HL-60 (cell line): ENCODE data around the gene SHROOM1.

ENCODE experiments used
- DNase-seq, 2 experiments: peaks; one replicate each; pipeline ENCODE4 v3.0.0-alpha.2; 2010 to 2020; ENCODE audit warnings: low read depth in 1 of 2, low spot score in 1 of 2
- H3K27ac ChIP-seq: fragments of 250-450 bp; sonication (Bioruptor Pico); replicated peaks from 2 replicates; pipeline ENCODE4 v1.5.1; 2020; ENCODE audit warnings: mild to moderate bottlenecking, moderate library complexity
- H3K27me3 ChIP-seq: fragments of 250-450 bp; sonication (Bioruptor Pico); 2 replicates; pipeline ENCODE4 v1.5.1; 2021; ENCODE audit warnings: mild to moderate bottlenecking, moderate library complexity; ENCODE audit not compliant: insufficient read depth, poor library complexity, severe bottlenecking
- H3K4me3 ChIP-seq: replicated peaks from 2 replicates; pipeline ENCODE4 v1.5.1; 2011; ENCODE audit warnings: mild to moderate bottlenecking, control low read depth, low read length; ENCODE audit not compliant: insufficient read depth
- GABPA ChIP-seq: IDR thresholded peaks from 2 replicates; pipeline ENCODE4 v1.6.1; 2012; ENCODE audit warnings: low read depth
- POLR2AphosphoS5 ChIP-seq: IDR thresholded peaks from 2 replicates; pipeline ENCODE4 v1.6.1; 2012; ENCODE audit warnings: low read depth
- SPI1 ChIP-seq: IDR thresholded peaks from 2 replicates; pipeline ENCODE4 v1.6.1; 2012; ENCODE audit warnings: low read depth, mild to moderate bottlenecking, borderline replicate concordance
- TF ChIP-seq, protein P1 (sequence below): IDR thresholded peaks from 2 replicates; pipeline ENCODE4 v1.6.1; 2012; ENCODE audit warnings: low read depth; ENCODE audit not compliant: insufficient replicate concordance
- TF ChIP-seq, protein P2 (sequence below): IDR thresholded peaks from one replicate; pipeline ENCODE4 v1.5.1; 2011; ENCODE audit warnings: low read length, control low read depth, inconsistent platforms; ENCODE audit not compliant: insufficient read depth

Gene SHROOM1

DNA sequence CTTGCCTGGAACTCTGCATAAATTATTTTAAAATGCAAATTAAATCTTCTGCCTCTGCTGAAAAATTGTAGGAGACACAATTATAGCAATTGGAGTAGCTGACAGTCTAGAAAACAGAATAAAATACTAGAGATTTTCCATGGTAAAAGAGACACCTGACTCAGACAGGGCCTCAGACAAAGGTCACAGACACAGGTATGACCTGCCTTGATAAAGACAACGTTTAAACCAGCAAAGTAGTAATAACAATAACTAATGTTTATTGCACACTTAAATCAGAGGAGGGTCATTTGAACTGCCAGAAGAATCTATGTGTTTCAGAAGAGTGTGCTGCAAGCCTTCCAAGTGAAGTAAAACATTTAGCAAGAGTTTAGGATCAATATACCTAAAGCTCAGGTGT is 13.4 kb downstream of the SHROOM1 start:
- H3K4me3 ChIP-seq: no peak overlapping the region
- no peak for TF ChIP-seq POLR2AphosphoS5
- TF ChIP-seq, protein P1, sequence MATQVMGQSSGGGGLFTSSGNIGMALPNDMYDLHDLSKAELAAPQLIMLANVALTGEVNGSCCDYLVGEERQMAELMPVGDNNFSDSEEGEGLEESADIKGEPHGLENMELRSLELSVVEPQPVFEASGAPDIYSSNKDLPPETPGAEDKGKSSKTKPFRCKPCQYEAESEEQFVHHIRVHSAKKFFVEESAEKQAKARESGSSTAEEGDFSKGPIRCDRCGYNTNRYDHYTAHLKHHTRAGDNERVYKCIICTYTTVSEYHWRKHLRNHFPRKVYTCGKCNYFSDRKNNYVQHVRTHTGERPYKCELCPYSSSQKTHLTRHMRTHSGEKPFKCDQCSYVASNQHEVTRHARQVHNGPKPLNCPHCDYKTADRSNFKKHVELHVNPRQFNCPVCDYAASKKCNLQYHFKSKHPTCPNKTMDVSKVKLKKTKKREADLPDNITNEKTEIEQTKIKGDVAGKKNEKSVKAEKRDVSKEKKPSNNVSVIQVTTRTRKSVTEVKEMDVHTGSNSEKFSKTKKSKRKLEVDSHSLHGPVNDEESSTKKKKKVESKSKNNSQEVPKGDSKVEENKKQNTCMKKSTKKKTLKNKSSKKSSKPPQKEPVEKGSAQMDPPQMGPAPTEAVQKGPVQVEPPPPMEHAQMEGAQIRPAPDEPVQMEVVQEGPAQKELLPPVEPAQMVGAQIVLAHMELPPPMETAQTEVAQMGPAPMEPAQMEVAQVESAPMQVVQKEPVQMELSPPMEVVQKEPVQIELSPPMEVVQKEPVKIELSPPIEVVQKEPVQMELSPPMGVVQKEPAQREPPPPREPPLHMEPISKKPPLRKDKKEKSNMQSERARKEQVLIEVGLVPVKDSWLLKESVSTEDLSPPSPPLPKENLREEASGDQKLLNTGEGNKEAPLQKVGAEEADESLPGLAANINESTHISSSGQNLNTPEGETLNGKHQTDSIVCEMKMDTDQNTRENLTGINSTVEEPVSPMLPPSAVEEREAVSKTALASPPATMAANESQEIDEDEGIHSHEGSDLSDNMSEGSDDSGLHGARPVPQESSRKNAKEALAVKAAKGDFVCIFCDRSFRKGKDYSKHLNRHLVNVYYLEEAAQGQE: no peak
- no peak for TF ChIP-seq GABPA
- peaks cover 2% of the 10 kb centered on the region for H3K27me3 ChIP-seq
- no peak overlapping the region for H3K27ac ChIP-seq
- DNase-seq: no peak

DNA sequence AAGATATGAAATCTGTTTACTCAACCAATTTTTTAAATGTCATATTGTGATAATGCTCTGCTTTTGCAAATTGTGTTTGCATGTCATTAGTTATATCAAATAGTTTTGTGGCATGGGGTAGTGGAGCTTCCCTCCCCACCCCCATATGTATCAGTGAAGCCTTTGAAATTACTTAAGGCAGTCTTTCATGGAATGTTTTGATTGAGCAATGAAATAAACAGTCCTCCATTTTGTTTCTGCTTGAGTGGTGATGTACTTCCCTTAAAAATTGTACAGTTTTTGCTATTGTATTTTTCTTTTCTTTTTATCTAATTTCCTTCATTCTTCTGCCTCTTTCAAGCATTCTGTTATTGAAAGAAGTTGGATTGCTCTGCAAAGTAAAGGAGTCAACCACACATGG is 13.9 kb downstream of the SHROOM1 start:
- TF ChIP-seq SPI1 (no peak), POLR2AphosphoS5 (no peak)
- H3K27me3 ChIP-seq: peaks cover 2% of the 10 kb centered on the region
- H3K27ac ChIP-seq: no peak overlapping the region
- no peak for DNase-seq
- H3K4me3 ChIP-seq: no peak overlapping the region

DNA sequence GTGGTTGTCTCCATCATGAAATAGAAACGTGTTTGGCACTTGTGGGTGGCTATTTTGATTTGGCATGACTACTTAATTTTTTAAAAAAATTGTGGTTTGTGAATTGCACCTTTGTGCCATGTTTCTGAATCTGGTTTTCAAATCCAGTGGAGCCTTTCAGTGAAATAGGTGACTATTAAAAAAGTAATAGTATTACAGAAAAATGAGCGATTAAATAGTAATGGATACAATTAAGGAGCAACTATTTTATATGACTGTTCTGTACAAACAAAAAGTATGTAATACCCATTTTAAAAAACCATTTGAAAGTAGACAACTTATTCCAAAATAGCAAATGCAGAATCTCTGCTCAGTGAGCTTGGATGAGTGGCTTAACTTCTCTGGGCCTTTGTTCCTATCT is 14.4 kb downstream of the SHROOM1 start:
- DNase-seq: no peak
- Histone ChIP-seq H3K27me3 (peaks cover 2% of the 10 kb centered on the region), H3K4me3 (no peak overlapping the region), H3K27ac (no peak overlapping the region)
- TF ChIP-seq POLR2AphosphoS5 (no peak), SPI1 (no peak)
- TF ChIP-seq, protein P2, sequence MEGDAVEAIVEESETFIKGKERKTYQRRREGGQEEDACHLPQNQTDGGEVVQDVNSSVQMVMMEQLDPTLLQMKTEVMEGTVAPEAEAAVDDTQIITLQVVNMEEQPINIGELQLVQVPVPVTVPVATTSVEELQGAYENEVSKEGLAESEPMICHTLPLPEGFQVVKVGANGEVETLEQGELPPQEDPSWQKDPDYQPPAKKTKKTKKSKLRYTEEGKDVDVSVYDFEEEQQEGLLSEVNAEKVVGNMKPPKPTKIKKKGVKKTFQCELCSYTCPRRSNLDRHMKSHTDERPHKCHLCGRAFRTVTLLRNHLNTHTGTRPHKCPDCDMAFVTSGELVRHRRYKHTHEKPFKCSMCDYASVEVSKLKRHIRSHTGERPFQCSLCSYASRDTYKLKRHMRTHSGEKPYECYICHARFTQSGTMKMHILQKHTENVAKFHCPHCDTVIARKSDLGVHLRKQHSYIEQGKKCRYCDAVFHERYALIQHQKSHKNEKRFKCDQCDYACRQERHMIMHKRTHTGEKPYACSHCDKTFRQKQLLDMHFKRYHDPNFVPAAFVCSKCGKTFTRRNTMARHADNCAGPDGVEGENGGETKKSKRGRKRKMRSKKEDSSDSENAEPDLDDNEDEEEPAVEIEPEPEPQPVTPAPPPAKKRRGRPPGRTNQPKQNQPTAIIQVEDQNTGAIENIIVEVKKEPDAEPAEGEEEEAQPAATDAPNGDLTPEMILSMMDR: no peak

DNA sequence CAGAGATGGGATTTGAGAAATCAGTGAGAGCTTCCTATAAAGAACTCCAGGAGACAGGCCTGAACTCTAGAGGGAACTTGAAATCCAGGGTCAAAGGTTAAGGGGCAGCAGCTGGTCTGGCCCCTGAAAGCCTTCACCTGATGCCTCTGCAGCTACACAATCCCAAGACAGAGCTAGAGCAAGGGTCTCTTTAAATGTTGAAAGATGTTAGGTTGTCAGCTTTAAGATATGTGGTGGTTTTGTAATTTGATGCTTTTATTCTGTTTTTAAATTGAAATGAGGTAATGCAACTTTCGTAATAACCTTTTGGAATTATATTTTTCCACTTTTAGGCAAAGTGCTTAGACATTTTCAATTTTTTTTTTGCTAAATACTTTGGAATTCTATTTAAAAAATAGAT is 15.0 kb downstream of the SHROOM1 start:
- H3K27ac ChIP-seq: no peak overlapping the region
- no peak overlapping the region for H3K4me3 ChIP-seq
- no peak for TF ChIP-seq SPI1
- TF ChIP-seq, protein P2: no peak
- no peak for TF ChIP-seq GABPA
- TF ChIP-seq, protein P1: no peak
- no peak for TF ChIP-seq POLR2AphosphoS5
- peaks cover 2% of the 10 kb centered on the region for H3K27me3 ChIP-seq
- DNase-seq: no peak

DNA sequence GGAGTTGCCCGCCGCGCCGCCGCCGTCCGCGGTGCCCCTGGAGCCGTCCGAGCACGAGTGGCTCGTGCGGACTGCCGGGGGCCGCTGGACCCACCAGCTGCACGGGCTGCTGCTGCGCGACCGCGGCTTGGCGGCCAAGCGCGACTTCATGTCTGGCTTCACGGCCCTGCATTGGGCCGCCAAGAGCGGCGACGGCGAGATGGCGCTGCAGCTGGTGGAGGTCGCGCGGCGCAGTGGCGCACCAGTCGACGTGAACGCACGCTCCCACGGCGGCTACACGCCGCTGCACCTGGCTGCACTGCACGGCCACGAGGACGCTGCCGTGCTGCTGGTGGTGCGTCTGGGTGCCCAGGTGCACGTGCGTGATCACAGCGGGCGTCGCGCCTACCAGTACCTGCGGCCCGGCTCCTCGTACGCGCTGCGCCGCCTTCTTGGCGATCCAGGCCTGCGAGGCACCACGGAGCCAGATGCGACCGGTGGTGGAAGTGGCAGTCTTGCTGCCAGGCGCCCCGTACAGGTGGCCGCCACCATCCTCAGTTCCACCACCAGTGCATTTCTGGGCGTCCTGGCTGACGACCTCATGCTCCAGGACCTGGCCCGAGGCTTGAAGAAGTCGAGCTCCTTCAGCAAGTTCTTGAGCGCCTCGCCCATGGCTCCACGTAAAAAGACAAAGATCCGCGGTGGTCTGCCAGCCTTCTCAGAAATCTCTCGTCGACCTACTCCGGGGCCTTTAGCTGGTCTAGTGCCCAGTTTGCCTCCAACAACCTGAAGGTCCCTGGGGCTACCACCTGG is 15.7 kb downstream of the SHROOM1 start:
- Histone ChIP-seq H3K4me3 (no peak overlapping the region), H3K27ac (no peak overlapping the region), H3K27me3 (peaks cover 2% of the 10 kb centered on the region)
- TF ChIP-seq POLR2AphosphoS5: no peak
- no peak for TF ChIP-seq SPI1
- TF ChIP-seq, protein P1: no peak
- TF ChIP-seq, protein P2: no peak
- no peak for TF ChIP-seq GABPA
- no peak for DNase-seq
